Osteocyte (in vitro differentiated cells): ENCODE results near the gene HTN1. TPM values are rescaled to one million over a fixed set of nuclear protein-coding genes. Genes with fewer than 3 reads are reported as not detected.
"Not testable (repeated sequence)": the region's sequence is repeated elsewhere in the genome, so short reads cannot be mapped to it uniquely, and the experiment has no call there.

Source experiments
- DNase-seq: peaks from one replicate; pipeline ENCODE4 v3.0.0; 2021; ENCODE audit warnings: mixed read lengths; ENCODE audit not compliant: unreplicated experiment; ENCODE audit errors: extremely low spot score
- H3K27ac Mint-ChIP-seq: one replicate; pipeline ENCODE4 v1.8.0; 2021; ENCODE audit warnings: mild to moderate bottlenecking, mixed read lengths; ENCODE audit not compliant: unreplicated experiment
- H3K27me3 Mint-ChIP-seq: one replicate; pipeline ENCODE4 v1.8.0; 2021; ENCODE audit warnings: mixed read lengths; ENCODE audit not compliant: unreplicated experiment
- H3K36me3 Mint-ChIP-seq: one replicate; pipeline ENCODE4 v1.8.0; 2021; ENCODE audit warnings: mixed read lengths; ENCODE audit not compliant: unreplicated experiment
- H3K4me1 Mint-ChIP-seq: one replicate; pipeline ENCODE4 v1.8.0; 2021; ENCODE audit warnings: mixed read lengths; ENCODE audit not compliant: unreplicated experiment
- H3K4me3 Mint-ChIP-seq: one replicate; pipeline ENCODE4 v1.8.0; 2021; ENCODE audit warnings: mild to moderate bottlenecking, moderate library complexity, mixed read lengths; ENCODE audit not compliant: unreplicated experiment
- H3K9me3 Mint-ChIP-seq: one replicate; pipeline ENCODE4 v1.8.0; 2021; ENCODE audit warnings: mixed read lengths; ENCODE audit not compliant: unreplicated experiment
- total RNA-seq: library from RNA; stranded (reverse); gene quantifications from 2 replicates; pipeline ENCODE4 v1.2.1, GENCODE V29; 2021
- TF ChIP-seq, protein P1 (sequence below): fragments of 200-600 bp; sonication (generic); IDR thresholded peaks from 2 replicates; pipeline ENCODE4 v1.5.0; 2021; ENCODE audit warnings: antibody characterized with exemption, mild to moderate bottlenecking, moderate library complexity

The HTN1 gene
- total RNA-seq, 1 donor from 2014 or later, result not detected

DNA sequence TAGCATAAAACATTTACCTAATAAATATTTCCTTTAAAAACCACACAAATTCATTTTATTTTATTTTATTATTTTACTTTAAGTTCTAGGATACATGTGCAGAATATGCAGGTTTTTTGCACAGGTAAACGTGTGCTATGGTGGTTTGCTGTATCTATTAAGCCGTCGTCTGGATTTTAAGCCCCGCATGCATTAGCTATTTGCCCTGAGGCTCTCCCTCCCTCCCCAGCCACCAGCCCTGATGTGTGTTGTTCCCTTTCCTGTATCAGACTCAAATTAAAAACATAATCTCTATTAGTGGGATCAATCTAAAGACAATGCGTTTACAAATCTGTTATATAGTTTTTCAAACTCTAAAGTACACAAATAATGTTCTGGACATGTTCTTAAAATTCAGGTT is 23.2 kb upstream of the HTN1 start:
- H3K36me3 Mint-ChIP-seq, result no peaks in the 10 kb centered on the region
- peaks cover 8% of the 10 kb centered on the region for H3K27me3 Mint-ChIP-seq
- no peak overlapping the region for H3K27ac Mint-ChIP-seq
- TF ChIP-seq, protein P1, sequence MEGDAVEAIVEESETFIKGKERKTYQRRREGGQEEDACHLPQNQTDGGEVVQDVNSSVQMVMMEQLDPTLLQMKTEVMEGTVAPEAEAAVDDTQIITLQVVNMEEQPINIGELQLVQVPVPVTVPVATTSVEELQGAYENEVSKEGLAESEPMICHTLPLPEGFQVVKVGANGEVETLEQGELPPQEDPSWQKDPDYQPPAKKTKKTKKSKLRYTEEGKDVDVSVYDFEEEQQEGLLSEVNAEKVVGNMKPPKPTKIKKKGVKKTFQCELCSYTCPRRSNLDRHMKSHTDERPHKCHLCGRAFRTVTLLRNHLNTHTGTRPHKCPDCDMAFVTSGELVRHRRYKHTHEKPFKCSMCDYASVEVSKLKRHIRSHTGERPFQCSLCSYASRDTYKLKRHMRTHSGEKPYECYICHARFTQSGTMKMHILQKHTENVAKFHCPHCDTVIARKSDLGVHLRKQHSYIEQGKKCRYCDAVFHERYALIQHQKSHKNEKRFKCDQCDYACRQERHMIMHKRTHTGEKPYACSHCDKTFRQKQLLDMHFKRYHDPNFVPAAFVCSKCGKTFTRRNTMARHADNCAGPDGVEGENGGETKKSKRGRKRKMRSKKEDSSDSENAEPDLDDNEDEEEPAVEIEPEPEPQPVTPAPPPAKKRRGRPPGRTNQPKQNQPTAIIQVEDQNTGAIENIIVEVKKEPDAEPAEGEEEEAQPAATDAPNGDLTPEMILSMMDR, result no peak
- no peaks in the 10 kb centered on the region for H3K9me3 Mint-ChIP-seq
- DNase-seq, result no peak
- H3K4me1 Mint-ChIP-seq, result no peaks in the 10 kb centered on the region
- H3K4me3 Mint-ChIP-seq, result no peak overlapping the region

GRCh38 chr4:70028159-70028558 is 22.1 kb upstream of the HTN1 start, which contains the start of gene HTN3:
Gene HTN3 (plus strand): TSS chr4:70028459. CDS start chr4:70030741, 2,282 bp downstream.
- H3K27me3 Mint-ChIP-seq, H3K9me3 Mint-ChIP-seq, H3K4me3 Mint-ChIP-seq, DNase-seq, H3K27ac Mint-ChIP-seq, H3K4me1 Mint-ChIP-seq, H3K36me3 Mint-ChIP-seq: not testable (repeated sequence)

GRCh38 chr4:70037559-70037958 is 12.7 kb upstream of the HTN1 start:
- not testable (repeated sequence) for DNase-seq, H3K36me3 Mint-ChIP-seq, H3K27me3 Mint-ChIP-seq, H3K4me3 Mint-ChIP-seq, H3K4me1 Mint-ChIP-seq, H3K9me3 Mint-ChIP-seq, H3K27ac Mint-ChIP-seq

- H3K36me3 Mint-ChIP-seq, H3K27me3 Mint-ChIP-seq, DNase-seq, H3K9me3 Mint-ChIP-seq, H3K4me1 Mint-ChIP-seq, H3K4me3 Mint-ChIP-seq, H3K27ac Mint-ChIP-seq: not testable (repeated sequence)
These were observed 10.3 kb upstream of the HTN1 start for GRCh38 chr4:70039928-70040327.

- H3K4me3 Mint-ChIP-seq, result no peak overlapping the region
- peaks cover 5% of the 10 kb centered on the region for H3K9me3 Mint-ChIP-seq
- no peak for DNase-seq
- no peak overlapping the region for H3K27ac Mint-ChIP-seq
- no peaks in the 10 kb centered on the region for H3K36me3 Mint-ChIP-seq
- TF ChIP-seq, protein P1, result no peak
- no peaks in the 10 kb centered on the region for H3K4me1 Mint-ChIP-seq
- H3K27me3 Mint-ChIP-seq, result no peaks in the 10 kb centered on the region
These were observed 8.5 kb upstream of the HTN1 start for GRCh38 chr4:70041652-70042286.

GRCh38 chr4:70056534-70056933 is 6.3 kb downstream of the HTN1 start:
- not testable (repeated sequence) for H3K4me3 Mint-ChIP-seq, H3K36me3 Mint-ChIP-seq, H3K27ac Mint-ChIP-seq, H3K27me3 Mint-ChIP-seq, DNase-seq, H3K4me1 Mint-ChIP-seq, H3K9me3 Mint-ChIP-seq

DNA sequence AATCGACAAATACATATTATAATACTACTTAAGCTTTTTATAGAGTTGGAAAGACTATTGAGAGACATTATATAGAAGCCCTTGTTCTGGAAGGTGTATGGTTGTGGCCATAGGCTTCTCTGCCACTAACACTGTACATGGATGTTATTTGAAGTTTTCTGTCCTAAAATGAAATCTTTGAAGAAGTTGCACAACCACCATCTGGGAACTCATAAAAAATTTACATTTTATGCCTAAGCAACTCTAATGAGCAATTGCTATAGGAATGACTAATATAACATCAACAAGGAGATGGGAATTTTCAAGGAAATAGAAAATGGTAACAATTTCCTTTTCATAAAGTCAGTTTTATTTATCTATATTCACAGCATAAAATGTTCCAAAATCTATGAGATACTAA is 7.4 kb downstream of the HTN1 start:
- Mint-ChIP-seq H3K4me1 (no peaks in the 10 kb centered on the region), H3K27me3 (peaks cover 2% of the 10 kb centered on the region), H3K9me3 (no peaks in the 10 kb centered on the region), H3K36me3 (no peaks in the 10 kb centered on the region), H3K27ac (no peak overlapping the region), H3K4me3 (no peak overlapping the region)
- DNase-seq, result no peak
- TF ChIP-seq, protein P1, result no peak
